Endothelial cell (in vitro differentiated cells): ENCODE results near the gene HMBS. TPM values are rescaled to one million over a fixed set of nuclear protein-coding genes. Genes with fewer than 3 reads are reported as not detected.

Experiments used
- DNase-seq: peaks from one replicate; pipeline ENCODE4 v3.0.0; 2021; ENCODE audit warnings: low spot score
- H3K27ac Mint-ChIP-seq: one replicate; pipeline ENCODE4 v1.8.0; 2021; ENCODE audit warnings: mixed read lengths, inconsistent platforms; ENCODE audit not compliant: unreplicated experiment
- H3K27me3 Mint-ChIP-seq: one replicate; pipeline ENCODE4 v1.8.0; 2021; ENCODE audit warnings: mild to moderate bottlenecking, moderate library complexity, mixed read lengths, inconsistent platforms; ENCODE audit not compliant: unreplicated experiment
- H3K36me3 Mint-ChIP-seq: one replicate; pipeline ENCODE4 v1.8.0; 2021; ENCODE audit warnings: mild to moderate bottlenecking, low read depth, mixed read lengths, inconsistent platforms; ENCODE audit not compliant: unreplicated experiment
- H3K4me1 Mint-ChIP-seq: one replicate; pipeline ENCODE4 v1.8.0; 2021; ENCODE audit warnings: mild to moderate bottlenecking, mixed read lengths, inconsistent platforms; ENCODE audit not compliant: unreplicated experiment
- H3K4me3 Mint-ChIP-seq: one replicate; pipeline ENCODE4 v1.8.0; 2021; ENCODE audit warnings: mild to moderate bottlenecking, mixed read lengths, inconsistent platforms; ENCODE audit not compliant: unreplicated experiment
- H3K9me3 Mint-ChIP-seq: one replicate; pipeline ENCODE4 v1.8.0; 2021; ENCODE audit warnings: mixed read lengths, inconsistent platforms; ENCODE audit not compliant: unreplicated experiment
- CTCF ChIP-seq: fragments of 200-600 bp; sonication (generic); IDR thresholded peaks from one replicate; pipeline ENCODE4 v1.5.0; 2021; ENCODE audit warnings: antibody characterized with exemption; ENCODE audit not compliant: unreplicated experiment
- total RNA-seq: library from RNA; stranded (reverse); fragmentation: NEBNext Ultra II Directional; extraction: Animal tissue kit (Norgen Biotek cat#: 25700); gene quantifications from one replicate; pipeline ENCODE4 v1.2.1, GENCODE V29; 2021; ENCODE audit not compliant: unreplicated experiment

HMBS gene
- total RNA-seq, 1 donor from 2014 or later = 13.6 TPM

- DNase-seq = peak; percentile 95
- H3K27me3 Mint-ChIP-seq = peaks cover 7% of the 10 kb centered on the region
- peaks cover 8% of the 10 kb centered on the region for H3K36me3 Mint-ChIP-seq
- peak within 1 kb of the TSS; percentile 99 for H3K4me3 Mint-ChIP-seq
- peak within 1 kb of the TSS; percentile 92 for H3K27ac Mint-ChIP-seq
- peaks cover 14% of the 10 kb centered on the region for H3K4me1 Mint-ChIP-seq
- TF ChIP-seq CTCF = no peak
- H3K9me3 Mint-ChIP-seq = no peaks in the 10 kb centered on the region
Measured at GRCh38 chr11:119067371-119068222, 17.1 kb upstream of the HMBS start, which contains the start of gene VPS11. VPS11 (plus strand) TSS chr11:119067818; CDS start chr11:119067824, 6 bp downstream.

GRCh38 chr11:119077839-119078238 is 6.8 kb upstream of the HMBS start:
- Mint-ChIP-seq H3K36me3 (peaks cover 61% of the 10 kb centered on the region), H3K4me3 (peak overlapping the region; percentile 65), H3K4me1 (no peaks in the 10 kb centered on the region), H3K9me3 (no peaks in the 10 kb centered on the region), H3K27ac (no peak overlapping the region), H3K27me3 (peaks cover 5% of the 10 kb centered on the region)
- no peak for DNase-seq
- no peak for TF ChIP-seq CTCF

- Mint-ChIP-seq H3K4me3 (no peak overlapping the region), H3K4me1 (no peaks in the 10 kb centered on the region), H3K27ac (no peak overlapping the region), H3K9me3 (no peaks in the 10 kb centered on the region), H3K36me3 (peaks cover 54% of the 10 kb centered on the region), H3K27me3 (peaks cover 5% of the 10 kb centered on the region)
- DNase-seq = no peak
- no peak for TF ChIP-seq CTCF
Measured at GRCh38 chr11:119078675-119079420, 5.8 kb upstream of the HMBS start.

- Mint-ChIP-seq H3K36me3 (peaks cover 51% of the 10 kb centered on the region), H3K4me1 (peaks cover 5% of the 10 kb centered on the region), H3K27ac (no peak overlapping the region), H3K4me3 (no peak overlapping the region), H3K9me3 (no peaks in the 10 kb centered on the region), H3K27me3 (peaks cover 4% of the 10 kb centered on the region)
- DNase-seq = no peak
- no peak for TF ChIP-seq CTCF
Measured at GRCh38 chr11:119081682-119082260, 2.9 kb upstream of the HMBS start.
